HG03469 (cell line): ENCODE measurements around the gene CHI3L1.

ENCODE experiments used
- ATAC-seq: cut with Tn5 transposase; IDR thresholded peaks from one replicate; pipeline ENCODE4 v1.9.1; 2021; ENCODE audit warnings: mild to moderate bottlenecking, moderate library complexity, moderate number of reproducible peaks; ENCODE audit not compliant: unreplicated experiment

Gene CHI3L1

DNA sequence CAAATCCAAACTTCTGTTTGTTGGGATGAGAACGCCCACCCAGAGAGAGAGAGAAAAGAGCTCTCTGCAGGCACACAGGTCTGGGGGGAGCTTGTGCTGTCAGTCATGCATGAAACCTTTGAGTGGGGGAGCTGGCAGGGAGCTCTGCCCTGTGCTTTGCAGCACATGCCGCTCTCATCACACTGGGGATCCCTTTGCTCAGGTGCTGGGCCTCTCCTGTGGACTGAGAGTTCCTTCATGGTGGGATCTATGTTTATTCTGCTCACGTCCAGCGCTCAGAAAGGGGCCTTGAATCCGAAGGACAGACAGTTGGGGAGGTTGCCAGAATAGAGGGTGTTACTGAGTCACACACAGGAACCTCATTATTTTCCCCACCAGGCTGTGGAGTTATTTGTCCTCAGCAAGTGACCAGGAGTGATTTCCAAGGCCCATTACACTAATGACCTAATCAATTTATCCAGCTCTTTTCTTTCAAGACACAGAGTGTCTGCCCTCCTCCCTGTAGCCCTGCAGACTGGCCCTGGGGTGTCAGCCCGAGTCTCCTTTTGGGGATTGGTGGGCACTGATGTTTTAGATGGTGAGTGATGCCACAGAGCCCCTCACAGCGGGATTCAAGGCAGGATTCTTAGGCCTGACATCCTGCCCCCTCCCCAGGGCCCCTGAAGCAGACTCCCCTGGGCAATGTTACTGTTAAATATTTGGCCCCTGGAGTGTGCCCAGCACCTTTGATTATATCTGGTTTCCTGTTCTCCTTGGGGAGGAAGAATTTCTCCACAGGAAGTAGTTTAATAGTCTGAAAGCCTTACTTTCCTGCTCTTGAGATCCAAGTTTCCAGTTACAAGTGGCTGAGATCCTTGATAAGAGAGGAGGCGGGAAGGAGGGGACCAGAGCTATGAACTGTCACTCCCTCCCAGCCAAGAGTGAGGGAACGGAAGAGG lies 33.2 kb downstream of the CHI3L1 start:
- no peak for ATAC-seq

- no peak for ATAC-seq
Observed at GRCh38 chr1:203152158-203153034, 34.1 kb downstream of the CHI3L1 start.

GRCh38 chr1:203151362-203152157 lies 34.9 kb downstream of the CHI3L1 start:
- ATAC-seq, result no peak

GRCh38 chr1:203150511-203151297 lies 35.8 kb downstream of the CHI3L1 start:
- ATAC-seq, result no peak

DNA sequence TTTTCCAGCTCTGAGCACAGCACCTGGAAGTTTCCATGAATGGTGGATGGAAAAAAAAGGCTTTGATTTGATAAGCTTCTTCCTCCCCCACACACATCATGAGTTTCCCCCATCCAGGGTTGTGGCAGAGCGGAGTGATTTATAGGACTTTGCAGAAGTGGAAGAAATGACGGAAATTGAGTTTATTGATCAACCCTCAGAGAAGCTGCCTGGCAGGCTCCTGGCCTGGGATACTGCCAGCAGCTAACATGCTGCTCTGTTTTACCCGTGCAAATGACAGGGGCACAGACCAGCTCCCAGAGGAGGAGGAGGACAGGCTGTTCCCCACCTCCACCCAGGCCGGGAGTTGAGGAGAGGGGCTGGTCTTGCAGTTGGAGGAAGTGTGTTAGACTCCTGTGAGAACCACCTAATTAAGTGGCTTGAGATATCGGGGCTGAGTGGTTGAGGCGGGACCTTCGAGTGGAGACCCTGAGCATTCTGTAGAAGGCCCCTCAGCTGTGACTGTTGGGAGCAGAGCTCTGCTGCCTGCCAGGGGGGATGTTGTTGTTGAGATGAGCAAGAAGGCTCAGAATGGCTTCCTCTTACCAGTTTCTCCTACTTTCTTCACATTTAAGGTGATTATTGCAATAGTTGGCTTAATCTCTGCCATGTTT lies 37.2 kb downstream of the CHI3L1 start:
- ATAC-seq, result no peak

DNA sequence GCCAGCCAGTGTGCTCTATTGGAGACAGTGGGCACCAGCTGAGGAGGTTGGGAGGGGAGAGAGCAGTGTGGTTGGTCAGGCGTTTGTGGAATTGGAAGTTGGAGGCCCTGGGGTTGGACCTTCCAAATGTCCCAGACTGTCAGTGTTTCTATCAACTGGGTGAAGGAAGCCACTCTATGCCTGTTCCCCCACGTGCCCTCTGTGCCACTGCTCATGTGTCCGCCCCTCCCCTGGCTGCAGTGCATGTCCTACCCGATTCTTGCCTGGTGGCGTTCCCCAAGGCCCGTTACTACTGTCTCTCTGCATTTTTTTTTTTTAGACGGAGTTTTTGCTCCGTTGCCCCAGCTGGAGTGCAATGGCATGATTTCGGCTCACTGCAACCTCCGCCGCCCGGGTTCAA lies 37.9 kb downstream of the CHI3L1 start:
- no peak for ATAC-seq

GRCh38 chr1:203148127-203148526 lies 38.4 kb downstream of the CHI3L1 start:
- no peak for ATAC-seq

GRCh38 chr1:203147376-203147775 lies 39.1 kb downstream of the CHI3L1 start:
- ATAC-seq, result no peak

DNA sequence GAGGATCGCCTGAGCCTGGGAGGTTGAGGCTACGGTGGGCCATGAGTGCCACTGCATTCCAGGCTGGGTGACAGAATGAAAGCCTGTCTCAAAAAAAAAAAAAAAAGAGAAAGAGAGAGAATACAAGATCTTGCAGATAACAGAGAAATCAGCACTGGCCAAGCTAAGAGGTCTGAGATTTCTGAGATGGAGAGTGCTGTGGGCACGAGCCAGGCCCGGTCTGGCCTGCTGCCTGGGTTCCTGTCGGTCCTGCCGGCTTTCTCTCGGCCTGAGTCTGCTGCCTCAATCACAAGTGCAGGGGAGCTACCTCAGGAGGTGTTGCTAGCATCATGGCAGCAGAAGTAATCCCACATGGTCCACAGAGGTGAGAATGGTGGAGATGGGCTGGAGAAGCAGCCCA lies 40.0 kb downstream of the CHI3L1 start:
- ATAC-seq, result no peak

- no peak for ATAC-seq
Observed at GRCh38 chr1:203146042-203146369, 40.5 kb downstream of the CHI3L1 start.

DNA sequence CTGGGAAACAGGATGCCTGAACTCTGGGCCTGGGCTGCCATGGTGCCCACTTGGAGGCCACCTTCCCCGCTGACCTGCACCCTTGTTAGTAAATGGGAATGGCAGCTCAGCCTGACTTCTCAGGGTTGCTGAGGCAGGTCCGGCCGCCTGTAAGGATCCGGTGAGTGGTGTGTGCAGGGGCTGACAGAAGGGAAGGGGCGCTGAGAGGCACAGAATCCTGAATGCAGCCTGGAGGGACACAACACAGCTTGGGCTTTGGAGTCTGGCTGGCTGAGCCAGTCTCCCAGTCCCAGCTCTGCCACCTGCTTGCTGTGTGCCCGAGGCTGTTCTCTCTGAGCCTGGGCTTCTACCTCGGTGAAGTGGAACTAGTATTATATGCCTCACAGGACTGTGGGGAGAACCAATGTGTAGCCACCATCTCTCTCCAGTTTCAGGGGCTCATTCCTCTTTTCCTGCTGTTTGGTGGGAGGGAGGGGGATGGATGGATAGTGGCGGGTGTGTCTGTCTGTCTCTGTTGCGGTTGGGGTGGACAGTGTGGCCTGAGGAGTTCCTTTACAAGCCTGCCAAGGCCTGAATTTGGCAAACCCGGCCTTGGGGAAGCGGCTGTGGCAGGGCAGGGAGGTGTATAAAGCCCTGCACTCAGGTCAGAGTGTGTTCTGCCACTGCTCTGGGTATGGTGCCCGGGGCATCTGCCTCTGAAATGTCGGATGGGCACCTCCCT lies 41.0 kb downstream of the CHI3L1 start:
- ATAC-seq, result no peak

DNA sequence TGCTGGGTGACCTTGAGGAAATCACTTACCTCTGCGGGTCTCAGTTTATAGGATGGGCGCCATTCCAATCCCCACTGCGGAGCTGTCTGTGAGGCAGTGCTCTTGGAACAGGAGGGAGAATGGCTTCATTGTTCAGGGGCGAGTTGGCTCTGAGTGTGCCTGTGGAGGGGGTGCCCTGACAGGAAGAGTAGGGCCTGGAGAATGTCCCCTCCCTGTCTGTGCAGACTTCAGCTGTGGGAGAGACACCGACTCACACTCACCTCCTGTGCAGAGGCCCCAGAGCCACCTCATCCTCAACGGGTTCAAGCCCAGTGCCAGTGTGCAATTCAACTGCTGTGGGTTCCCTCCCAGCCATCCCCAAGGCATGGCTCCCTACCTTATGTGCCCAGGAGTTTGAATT lies 41.8 kb downstream of the CHI3L1 start:
- ATAC-seq, result no peak

DNA sequence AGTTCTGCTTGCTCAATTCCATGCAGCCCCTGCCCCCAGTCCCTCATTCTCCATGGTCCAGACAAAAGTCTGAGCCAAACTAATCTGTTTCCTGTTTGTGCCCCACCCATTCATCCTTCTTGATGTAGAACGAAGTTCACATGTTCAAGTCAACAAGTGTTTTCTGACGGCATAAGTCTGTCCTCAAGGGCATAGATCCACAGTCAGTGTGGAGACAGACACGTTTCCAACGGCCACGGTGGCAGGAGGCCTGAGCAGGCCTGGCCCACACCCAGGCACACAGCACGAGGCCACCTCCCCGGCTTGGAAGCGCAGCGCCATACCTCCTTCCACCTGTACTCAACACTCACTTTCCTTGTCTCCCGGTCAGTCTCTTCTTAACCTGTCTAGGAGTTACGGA lies 42.9 kb downstream of the CHI3L1 start:
- ATAC-seq, result no peak

GRCh38 chr1:203142684-203143408 lies 43.7 kb downstream of the CHI3L1 start:
- no peak for ATAC-seq

DNA sequence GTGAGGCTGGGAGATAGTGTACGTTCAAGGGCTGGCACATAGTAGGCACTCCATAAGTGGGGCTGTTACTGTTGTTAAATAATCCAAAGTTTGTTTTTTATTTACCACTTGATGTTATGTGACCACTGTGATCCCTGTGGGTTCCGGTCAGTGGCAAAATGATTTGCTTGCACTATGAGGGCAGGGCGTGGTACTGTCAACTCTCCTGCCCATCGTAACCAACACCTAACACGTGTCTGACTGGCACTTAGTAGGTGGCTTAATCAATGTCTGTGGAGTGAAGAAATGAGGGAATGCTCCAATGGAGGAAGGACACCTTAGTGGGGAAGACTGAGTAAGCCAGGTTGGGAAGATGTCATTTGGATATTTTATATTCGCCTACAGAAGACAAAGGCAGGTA lies 44.4 kb downstream of the CHI3L1 start:
- no peak for ATAC-seq

DNA sequence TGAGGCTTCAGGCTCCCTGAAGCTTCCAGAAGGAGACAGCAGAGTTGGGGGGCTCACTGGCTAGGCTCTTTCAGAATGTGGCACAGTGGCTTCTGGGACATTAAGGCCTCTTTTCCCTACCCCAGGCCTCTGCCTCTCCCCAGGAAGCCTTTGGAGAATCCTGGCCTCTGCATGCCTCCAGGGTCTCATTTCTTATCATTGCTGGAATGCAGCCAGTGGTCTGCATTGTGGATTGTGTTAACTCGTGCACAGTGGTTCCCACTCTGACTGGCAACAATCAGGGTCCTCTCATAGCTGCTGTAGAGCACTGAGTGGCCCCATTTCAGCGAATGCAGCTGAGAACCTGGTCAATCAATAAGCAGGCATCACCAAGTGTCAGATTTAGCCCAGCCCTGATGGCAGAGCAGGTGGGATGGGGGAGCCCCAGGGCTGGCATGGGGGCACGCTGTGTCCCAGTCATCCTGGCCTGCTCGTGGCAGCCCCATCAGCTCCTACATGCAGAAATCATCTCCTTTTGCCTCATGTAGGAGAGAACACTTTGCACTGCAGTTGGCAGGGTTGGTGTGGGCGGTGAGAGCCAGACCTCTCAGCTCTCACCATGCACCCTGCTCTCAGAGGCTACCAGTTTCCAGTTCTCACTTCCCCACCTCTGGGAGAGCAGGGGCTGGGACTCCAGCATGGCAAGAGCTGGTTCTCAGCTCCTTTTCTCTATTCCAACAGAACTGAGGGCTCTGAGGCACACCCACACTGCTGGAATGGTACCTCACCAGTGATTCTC lies 45.6 kb downstream of the CHI3L1 start:
- no peak for ATAC-seq

DNA sequence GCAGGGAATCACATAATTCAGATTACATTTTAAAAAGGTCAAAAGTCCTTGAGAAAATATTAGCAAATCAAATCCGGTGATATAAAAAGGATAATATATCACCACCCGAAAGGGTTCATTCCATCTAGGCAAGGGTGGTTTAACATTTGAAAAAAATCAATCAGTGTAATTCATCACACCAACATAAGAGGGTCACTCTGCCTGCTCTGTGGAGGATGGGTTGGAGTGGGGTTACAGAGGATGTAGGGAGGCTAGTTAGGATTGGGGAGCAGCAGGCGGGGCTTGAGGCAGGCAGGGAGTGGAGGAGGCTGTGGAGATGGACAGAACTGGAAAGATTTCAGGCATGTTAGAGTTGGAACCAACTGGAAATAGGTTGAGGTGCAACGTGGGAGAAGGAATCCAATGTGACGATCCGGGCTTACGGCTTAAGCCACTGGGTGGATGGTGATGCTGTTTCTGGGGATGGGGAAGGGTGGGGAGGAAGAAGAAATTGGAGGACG lies 46.5 kb downstream of the CHI3L1 start:
- ATAC-seq, result no peak

- ATAC-seq, result no peak
Observed at GRCh38 chr1:203138066-203138465, 48.4 kb downstream of the CHI3L1 start.
